Lung (tissue), 12 donors: Measurements from ENCODE around the gene LINC01488. TPM values are rescaled to one million over a fixed set of nuclear protein-coding genes. Genes with fewer than 3 reads are reported as not detected.
A peak's percentile ranks its signal among the peaks of the same experiment; 100 is the strongest.

Source experiments
- ATAC-seq: fragments of 200-7000 bp; cut with Tn5 transposase; one replicate; pipeline ENCODE4 v1.9.1; 2020; ENCODE audit warnings: moderate number of reproducible peaks; ENCODE audit not compliant: insufficient read depth, low FRiP score
- DNase-seq, 3 donors: peaks; one replicate each; pipeline ENCODE4 v3.0.0-alpha.2; 2013 to 2017
- H3K27ac ChIP-seq, 2 donors: one replicate each; pipeline ENCODE4 v1.5.1; 2013; ENCODE audit warnings: mild to moderate bottlenecking in 2 of 2, moderate library complexity in 2 of 2, control low read depth in 1 of 2, inconsistent platforms in 1 of 2, low read depth in 1 of 2, low read length in 1 of 2
- H3K27me3 ChIP-seq, 3 donors: one replicate each; pipeline ENCODE4 v1.5.1; 2013; ENCODE audit warnings: low read length in 2 of 3; ENCODE audit not compliant: control insufficient read depth in 3 of 3, insufficient read depth in 3 of 3
- H3K36me3 ChIP-seq, 4 donors: one replicate each; pipeline ENCODE4 v1.5.1; 2013; ENCODE audit warnings: low read length in 4 of 4, mild to moderate bottlenecking in 1 of 4, moderate library complexity in 1 of 4; ENCODE audit not compliant: control insufficient read depth in 4 of 4, insufficient read depth in 4 of 4
- H3K4me1 ChIP-seq, 5 donors: one replicate each; pipeline ENCODE4 v1.5.1; 2013; ENCODE audit warnings: low read length in 5 of 5, mild to moderate bottlenecking in 2 of 5, moderate library complexity in 1 of 5; ENCODE audit not compliant: control insufficient read depth in 5 of 5, insufficient read depth in 5 of 5
- H3K4me3 ChIP-seq: one replicate; pipeline ENCODE4 v1.5.1; 2013; ENCODE audit warnings: mild to moderate bottlenecking, control low read depth, moderate library complexity
- H3K9ac ChIP-seq, 2 donors: one replicate each; pipeline ENCODE4 v1.5.1; 2013; ENCODE audit warnings: low read length in 2 of 2, control low read depth in 1 of 2; ENCODE audit not compliant: insufficient read depth in 1 of 2
- H3K9me3 ChIP-seq, 4 donors: one replicate each; pipeline ENCODE4 v1.5.1; 2013; ENCODE audit warnings: low read length in 3 of 4, mild to moderate bottlenecking in 1 of 4, moderate library complexity in 1 of 4; ENCODE audit not compliant: control insufficient read depth in 4 of 4, insufficient read depth in 3 of 4
- WGBS, 2 donors: extraction: QIAGEN DNeasy Blood & Tissue Kit; methylation state at CpG; one replicate each; pipeline ENCODE4 v1.1.7; 2013; 5-methylcytosine and 5-hydroxymethylcytosine counted together
- polyA plus RNA-seq, 2 donors: library from polyadenylated mRNA; stranded (reverse); fragments of 200-250 nt; gene quantifications; one replicate each; pipeline ENCODE4 v1.2.1, GENCODE V29; 2013
- total RNA-seq, 2 donors: library from RNA; depleted of rRNA in 1 of 2; stranded (reverse); fragments of >200 nt in 1 of 2; gene quantifications; one replicate each; pipeline ENCODE4 v1.2.1, GENCODE V29; 2014 to 2021
- TF ChIP-seq, protein P1 (sequence below): IDR thresholded peaks from 2 replicates; pipeline ENCODE4 v1.5.1; 2012; ENCODE audit warnings: mild to moderate bottlenecking; ENCODE audit errors: control extremely low read depth, extremely low read depth
- donor health status: control.
- donor health status: control.
- donor health status: Bipolar disorder and iron deficiency.
- donor health status: healthy.
- donor health status: DM: yes; HTN: yes; CAD: no.

Gene LINC01488
- total and polyA plus RNA-seq, 4 donors = not detected

DNA sequence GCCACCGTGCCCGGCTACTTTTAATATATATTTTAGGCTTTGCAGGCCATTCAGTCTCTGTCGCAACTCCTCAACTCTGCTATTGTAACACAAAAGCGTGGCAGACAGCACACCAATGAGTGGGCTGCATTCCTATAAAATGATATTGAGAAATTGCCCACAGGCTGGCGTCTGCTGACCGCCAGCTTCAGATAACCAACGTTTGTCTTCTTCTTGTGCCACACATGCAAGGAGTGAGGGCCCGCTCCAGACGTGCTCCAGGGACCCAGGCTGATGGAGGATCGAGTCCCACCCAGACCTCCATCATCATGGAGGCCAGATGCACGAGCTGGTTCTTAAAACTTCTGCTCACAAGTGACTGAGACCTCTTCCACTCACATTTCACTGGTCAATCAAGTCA, 35.4 kb upstream of the LINC01488 start:
- TF ChIP-seq, protein P1, sequence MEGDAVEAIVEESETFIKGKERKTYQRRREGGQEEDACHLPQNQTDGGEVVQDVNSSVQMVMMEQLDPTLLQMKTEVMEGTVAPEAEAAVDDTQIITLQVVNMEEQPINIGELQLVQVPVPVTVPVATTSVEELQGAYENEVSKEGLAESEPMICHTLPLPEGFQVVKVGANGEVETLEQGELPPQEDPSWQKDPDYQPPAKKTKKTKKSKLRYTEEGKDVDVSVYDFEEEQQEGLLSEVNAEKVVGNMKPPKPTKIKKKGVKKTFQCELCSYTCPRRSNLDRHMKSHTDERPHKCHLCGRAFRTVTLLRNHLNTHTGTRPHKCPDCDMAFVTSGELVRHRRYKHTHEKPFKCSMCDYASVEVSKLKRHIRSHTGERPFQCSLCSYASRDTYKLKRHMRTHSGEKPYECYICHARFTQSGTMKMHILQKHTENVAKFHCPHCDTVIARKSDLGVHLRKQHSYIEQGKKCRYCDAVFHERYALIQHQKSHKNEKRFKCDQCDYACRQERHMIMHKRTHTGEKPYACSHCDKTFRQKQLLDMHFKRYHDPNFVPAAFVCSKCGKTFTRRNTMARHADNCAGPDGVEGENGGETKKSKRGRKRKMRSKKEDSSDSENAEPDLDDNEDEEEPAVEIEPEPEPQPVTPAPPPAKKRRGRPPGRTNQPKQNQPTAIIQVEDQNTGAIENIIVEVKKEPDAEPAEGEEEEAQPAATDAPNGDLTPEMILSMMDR = no peak
- Histone ChIP-seq H3K9me3 (no peaks in the 10 kb centered on the region), H3K27me3 (no peaks in the 10 kb centered on the region), H3K36me3 (no peaks in the 10 kb centered on the region), H3K4me3 (no peak overlapping the region), H3K27ac (no peak overlapping the region), H3K9ac (no peak overlapping the region), H3K4me1 (peaks cover 5 to 63% (median 39%) of the 10 kb centered on the region in 5 donors)
- WGBS, 2 donors = 38 to 78% methylated on average over 11 of the region's 11 CpGs
- DNase-seq (no peak), ATAC-seq (no peak)

DNA sequence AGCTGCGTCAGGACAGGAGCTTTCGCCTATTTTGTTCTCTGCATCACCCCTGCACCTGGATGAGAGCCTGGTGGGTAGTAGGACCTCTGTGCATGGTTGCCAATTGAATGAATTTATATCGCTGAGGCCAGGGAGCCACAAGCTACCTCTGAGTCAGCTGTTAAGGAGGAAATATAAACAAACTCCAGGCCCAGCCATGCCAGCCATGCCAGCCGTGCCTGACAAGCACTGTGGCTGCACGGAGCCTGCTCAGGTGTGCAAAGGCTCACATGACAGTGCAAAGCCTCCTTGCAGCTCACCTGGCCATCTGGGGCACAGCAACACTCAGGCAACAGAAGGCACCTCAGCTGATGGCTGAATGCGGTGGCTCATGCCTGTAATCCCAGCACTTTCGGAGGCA, 33.7 kb upstream of the LINC01488 start:
- H3K9ac ChIP-seq = no peak overlapping the region
- no peak for DNase-seq

GRCh38 chr11:69448471-69449284, 32.8 kb upstream of the LINC01488 start:
- 71 to 73% methylated on average over 15 of the region's 15 CpGs for WGBS, 2 donors
- Histone ChIP-seq H3K9ac (no peak overlapping the region), H3K4me1 (peaks cover 5 to 46% (median 29%) of the 10 kb centered on the region in 5 donors), H3K9me3 (peaks cover 0 to 5% (median 2%) of the 10 kb centered on the region in 4 donors), H3K36me3 (no peaks in the 10 kb centered on the region), H3K27me3 (no peaks in the 10 kb centered on the region), H3K4me3 (no peak overlapping the region), H3K27ac (peak overlapping the region in 1 of 2 donors; percentile 89)
- TF ChIP-seq, protein P1 = no peak
- ATAC-seq = no peak
- no peak for DNase-seq

More for the DNA sequence above, 33.7 kb upstream of the LINC01488 start:
- Histone ChIP-seq H3K4me1 (peaks cover 5 to 53% (median 36%) of the 10 kb centered on the region in 5 donors), H3K9me3 (peaks cover 0 to 4% (median 2%) of the 10 kb centered on the region in 4 donors), H3K4me3 (no peak overlapping the region), H3K36me3 (no peaks in the 10 kb centered on the region), H3K27ac (peak overlapping the region in 1 of 2 donors; percentile 35), H3K27me3 (no peaks in the 10 kb centered on the region)
- WGBS, 2 donors = 67 to 70% methylated on average over 7 of the region's 7 CpGs
- TF ChIP-seq, protein P1 = no peak
- ATAC-seq = no peak
